ENCODE data around the gene ITPR1.
"Not testable (repeated sequence)": the region's sequence is repeated elsewhere in the genome, so short reads cannot be mapped to it uniquely, and the experiment has no call there.

The ITPR1 gene

GRCh38 chr3:4493014-4493940, at the start of gene ITPR1:
TSS of gene ITPR1 (plus strand) at chr3:4493348. CDS start at chr3:4516492, 23,144 bp downstream.
- no peak for TF ChIP-seq CTCF (IDR thresholded peaks at IDR 0.05; ENCODE audit: extremely low read depth, insufficient read depth, missing control alignments)
- peak; percentile 95 for DNase-seq (ENCODE audit: low spot score)
- in situ Hi-C loops (cut with MboI; ENCODE audit: low pct_unique_long_range_greater_than_20kb, low sequenced_read_pairs, unreplicated experiment) = no loop called here

- no peak for TF ChIP-seq CTCF (IDR thresholded peaks at IDR 0.05; ENCODE audit: extremely low read depth, insufficient read depth, missing control alignments)
- no peak for DNase-seq (ENCODE audit: low spot score)
- in situ Hi-C loops (cut with MboI; ENCODE audit: low pct_unique_long_range_greater_than_20kb, low sequenced_read_pairs, unreplicated experiment) = no loop called here
These were observed 45.7 kb upstream of the ITPR1 start for GRCh38 chr3:4447295-4447999.

- TF ChIP-seq CTCF (IDR thresholded peaks at IDR 0.05; ENCODE audit: extremely low read depth, insufficient read depth, missing control alignments) = no peak
- in situ Hi-C loops (cut with MboI; ENCODE audit: low pct_unique_long_range_greater_than_20kb, low sequenced_read_pairs, unreplicated experiment) = no loop called here
- DNase-seq (ENCODE audit: low spot score) = no peak
These were observed 45.0 kb upstream of the ITPR1 start for GRCh38 chr3:4448187-4448586.

GRCh38 chr3:4449043-4449805, 43.9 kb upstream of the ITPR1 start:
- no peak for TF ChIP-seq CTCF (IDR thresholded peaks at IDR 0.05; ENCODE audit: extremely low read depth, insufficient read depth, missing control alignments)
- in situ Hi-C loops (cut with MboI; ENCODE audit: low pct_unique_long_range_greater_than_20kb, low sequenced_read_pairs, unreplicated experiment) = no loop called here
- DNase-seq (ENCODE audit: low spot score) = no peak

- no peak for DNase-seq (ENCODE audit: low spot score)
- in situ Hi-C loops (cut with MboI; ENCODE audit: low pct_unique_long_range_greater_than_20kb, low sequenced_read_pairs, unreplicated experiment) = no loop called here
- no peak for TF ChIP-seq CTCF (IDR thresholded peaks at IDR 0.05; ENCODE audit: extremely low read depth, insufficient read depth, missing control alignments)
These were observed 39.0 kb upstream of the ITPR1 start for GRCh38 chr3:4454142-4454541.

- in situ Hi-C loops (cut with MboI; ENCODE audit: low pct_unique_long_range_greater_than_20kb, low sequenced_read_pairs, unreplicated experiment) = not testable (repeated sequence)
These were observed 36.4 kb upstream of the ITPR1 start for GRCh38 chr3:4456780-4457179.

More at GRCh38 chr3:4456780-4457179, 36.4 kb upstream of the ITPR1 start:
- DNase-seq (ENCODE audit: low spot score) = not testable (repeated sequence)
